Stimulated activated CD4-positive, alpha-beta T cell treated with anti-CD3 and anti-CD28 coated beads, Interleukin-1b, Interleukin-23, amount 100 ng/mL, for 24 hours (primary cell): Measurements from ENCODE around the gene COL23A1.

Source experiments
- DNase-seq, 4 experiments: peaks; one replicate each; pipeline ENCODE4 v3.0.0-alpha.2; 2020; ENCODE audit warnings: low read depth in 4 of 4, low spot score in 1 of 4

Gene COL23A1

GRCh38 chr5:178557416-178557815 lies 32.8 kb downstream of the COL23A1 start:
- DNase-seq = no peak

- no peak for DNase-seq
These were observed 34.4 kb downstream of the COL23A1 start for GRCh38 chr5:178555771-178556211.

- no peak for DNase-seq
These were observed 35.2 kb downstream of the COL23A1 start for GRCh38 chr5:178555005-178555404.

GRCh38 chr5:178554311-178554710 lies 35.9 kb downstream of the COL23A1 start:
- no peak for DNase-seq

- DNase-seq = no peak
These were observed 36.7 kb downstream of the COL23A1 start for GRCh38 chr5:178553517-178553916.

- no peak for DNase-seq
These were observed 38.7 kb downstream of the COL23A1 start for GRCh38 chr5:178551468-178551867.

- no peak for DNase-seq
These were observed 39.1 kb downstream of the COL23A1 start for GRCh38 chr5:178551059-178551458.

DNA sequence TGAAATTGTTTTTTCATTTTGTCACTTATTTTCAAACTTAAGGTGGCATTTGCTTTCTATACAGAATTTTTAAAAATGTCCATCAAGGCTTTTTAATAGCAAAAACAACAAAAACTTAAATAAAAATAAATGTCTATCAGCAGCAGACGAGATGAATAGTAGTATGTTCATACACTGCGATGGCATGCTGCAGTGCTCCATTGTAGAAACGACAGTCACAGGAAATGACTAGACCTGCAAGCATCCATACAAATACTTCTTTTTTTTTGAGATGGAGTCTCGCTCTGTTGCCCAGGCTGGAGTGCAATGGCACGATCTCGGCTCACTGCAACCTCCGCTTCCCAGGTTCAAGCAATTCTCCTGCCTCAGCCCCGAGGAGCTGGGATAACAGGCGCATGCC lies 41.4 kb downstream of the COL23A1 start:
- DNase-seq = no peak

DNA sequence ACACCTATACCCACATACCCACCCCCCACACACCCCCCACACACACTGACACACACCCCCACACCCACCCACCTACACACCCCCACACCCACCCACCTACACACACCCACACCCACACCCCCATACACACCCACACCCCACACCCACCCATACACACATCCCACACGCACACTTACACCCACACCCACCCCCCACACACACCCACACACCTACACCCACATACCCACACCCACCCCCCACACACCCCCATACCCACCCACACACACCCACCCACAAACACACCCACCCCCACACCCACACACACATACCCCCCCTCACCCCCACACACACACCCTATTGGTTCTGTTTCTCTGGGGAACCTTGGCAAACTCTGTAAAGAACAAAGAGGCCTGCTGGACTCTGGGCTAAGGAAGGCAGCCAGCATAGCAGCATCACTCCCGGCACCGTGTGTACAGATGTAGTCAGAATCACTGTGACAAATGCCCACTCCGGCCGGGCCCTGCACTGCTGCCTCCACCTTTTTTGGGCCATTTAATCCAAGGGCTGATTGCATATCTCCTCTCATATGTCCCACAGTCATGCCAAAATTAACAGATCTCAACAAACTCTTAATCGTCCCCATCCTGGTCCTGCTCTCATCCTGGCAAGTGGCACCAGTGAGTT lies 42.3 kb downstream of the COL23A1 start:
- no peak for DNase-seq

DNA sequence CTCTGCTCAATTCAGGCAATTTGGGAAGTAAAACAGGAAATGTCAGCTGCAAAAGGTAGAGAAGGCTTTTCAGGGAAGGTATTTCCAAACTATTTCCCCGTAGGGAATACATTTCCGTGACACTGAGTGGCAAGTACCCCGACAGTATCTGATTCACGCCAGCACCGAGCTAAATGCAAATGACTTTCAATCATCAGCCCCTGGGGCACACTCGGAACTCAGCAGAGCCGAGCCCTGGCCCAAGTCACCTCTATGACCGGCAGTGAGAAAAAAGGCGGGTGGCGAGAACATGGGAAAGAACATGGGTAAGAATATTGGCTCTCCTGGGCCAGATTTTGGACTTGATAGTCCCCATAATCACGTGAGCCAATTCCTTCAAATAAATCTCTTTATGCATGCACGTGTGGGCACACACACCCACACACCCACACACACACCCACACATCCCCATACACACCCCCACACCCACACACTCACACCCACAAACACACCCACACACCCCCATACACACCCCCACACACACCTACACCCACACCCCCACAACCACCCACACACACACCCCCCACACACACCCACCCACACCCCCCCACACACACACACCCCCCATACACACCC lies 43.0 kb downstream of the COL23A1 start:
- no peak for DNase-seq

DNA sequence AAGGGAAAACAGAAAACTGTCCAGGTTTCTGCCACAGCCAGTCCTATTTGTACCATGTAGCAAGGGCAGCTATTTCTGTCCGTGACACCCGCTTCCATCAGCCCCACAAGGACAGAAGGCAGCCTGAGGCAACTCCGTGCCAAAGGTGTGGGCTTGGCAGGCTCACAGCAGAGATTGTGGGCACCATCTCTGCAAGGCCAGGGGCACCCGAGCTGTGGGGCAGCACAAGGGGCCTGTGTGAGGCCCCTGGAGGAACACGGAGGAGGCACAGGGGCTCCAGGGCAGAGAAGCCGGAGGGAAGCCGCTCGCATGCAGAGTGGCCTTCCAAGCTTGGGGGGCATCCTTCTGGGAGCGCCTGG lies 43.5 kb downstream of the COL23A1 start:
- no peak for DNase-seq

GRCh38 chr5:178545941-178546674 lies 44.1 kb downstream of the COL23A1 start:
- DNase-seq = no peak

DNA sequence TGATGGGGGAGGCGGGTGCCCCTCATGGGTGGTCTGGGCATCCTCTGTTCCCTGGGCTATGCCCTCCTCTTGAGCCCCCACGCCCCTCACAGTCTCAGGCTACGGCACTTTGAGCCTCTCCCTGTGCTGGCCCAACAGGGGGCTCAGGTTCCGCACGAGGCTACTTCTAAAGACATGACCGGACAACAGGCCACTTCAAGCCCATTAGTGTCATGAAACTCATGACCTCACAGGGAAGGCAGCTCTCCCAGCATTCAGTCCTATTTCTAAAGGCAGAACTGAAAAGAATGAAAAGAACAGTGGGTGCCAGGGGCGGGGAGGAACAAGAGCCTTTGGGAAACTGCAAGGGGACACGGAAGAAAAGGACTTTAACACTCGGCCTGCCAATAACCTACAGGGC lies 45.0 kb downstream of the COL23A1 start:
- no peak for DNase-seq

DNA sequence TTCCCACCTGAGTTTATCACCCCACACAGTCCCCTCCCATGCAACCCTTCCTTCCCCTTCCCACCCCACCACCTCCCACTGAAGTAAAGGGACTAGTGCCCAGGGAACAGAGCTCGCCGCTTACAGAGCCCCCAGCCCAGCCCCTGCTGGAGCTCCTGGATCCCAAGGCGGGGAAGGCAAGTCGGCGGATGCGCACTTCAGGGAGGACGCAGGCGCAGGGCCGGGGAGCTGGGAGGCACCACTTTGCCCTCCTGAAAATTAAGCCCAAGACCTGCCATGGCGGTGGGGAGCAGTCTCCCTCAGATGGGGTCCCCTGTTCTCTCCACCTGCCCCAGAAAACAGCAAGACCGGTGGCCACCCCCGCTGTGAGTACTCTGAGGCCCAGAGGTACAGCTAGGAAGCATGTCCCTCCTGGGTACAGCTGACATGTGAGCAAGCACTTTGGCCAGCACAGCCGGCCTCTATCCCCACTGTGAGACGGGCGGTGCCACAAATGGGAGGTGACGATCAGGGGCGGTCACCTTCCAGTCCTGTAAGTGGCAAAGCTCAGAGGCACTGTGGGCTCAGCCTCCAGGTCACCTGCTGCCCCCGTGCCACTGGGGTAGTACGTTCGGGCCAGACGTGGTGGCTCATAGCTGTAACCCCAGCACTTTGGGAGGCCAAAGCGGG lies 45.9 kb downstream of the COL23A1 start:
- DNase-seq = no peak

DNA sequence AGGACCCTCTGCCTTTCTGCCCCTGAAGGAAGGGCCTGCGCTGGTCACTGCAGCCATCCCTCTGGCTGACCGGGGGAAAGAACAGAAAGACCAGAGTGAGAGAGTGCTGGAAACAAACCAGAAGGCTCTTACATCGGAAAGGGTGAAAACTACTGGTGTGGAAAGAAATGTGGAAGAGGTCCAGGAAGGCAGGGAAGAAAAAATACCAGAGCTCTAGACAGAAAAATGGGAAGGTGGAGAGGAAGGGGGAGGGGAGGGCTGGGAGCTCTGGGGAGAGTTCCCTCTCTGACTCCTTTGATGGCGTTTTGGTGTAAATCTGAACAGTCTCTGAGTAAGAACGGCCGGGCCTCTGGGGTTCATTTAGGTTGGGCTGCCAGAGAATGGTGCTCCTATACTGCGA lies 47.7 kb downstream of the COL23A1 start:
- DNase-seq = no peak

GRCh38 chr5:178540526-178540925 lies 49.7 kb downstream of the COL23A1 start:
- DNase-seq = no peak

DNA sequence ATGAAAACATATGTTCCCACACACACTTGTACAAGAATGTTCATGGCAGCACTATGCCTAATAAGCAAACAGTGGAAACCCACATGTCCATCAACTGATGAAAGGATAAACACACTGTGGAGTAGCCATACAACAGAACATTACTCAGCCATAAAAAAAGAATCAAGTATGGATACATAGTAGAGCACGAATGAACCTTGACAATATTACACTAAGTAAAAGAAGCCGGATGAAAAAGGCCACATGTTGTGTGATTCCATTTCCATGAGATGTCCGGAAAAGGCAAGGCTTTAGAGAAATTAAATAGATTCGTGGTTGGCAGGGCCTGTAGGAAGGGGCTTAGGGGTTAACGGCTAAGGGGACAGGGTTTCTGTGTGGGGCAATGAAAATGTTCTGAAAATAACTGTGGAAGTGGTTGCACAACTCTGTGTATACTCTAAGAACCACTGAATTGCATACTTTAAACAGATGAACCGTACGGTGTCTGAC lies 51.4 kb downstream of the COL23A1 start:
- no peak for DNase-seq

DNA sequence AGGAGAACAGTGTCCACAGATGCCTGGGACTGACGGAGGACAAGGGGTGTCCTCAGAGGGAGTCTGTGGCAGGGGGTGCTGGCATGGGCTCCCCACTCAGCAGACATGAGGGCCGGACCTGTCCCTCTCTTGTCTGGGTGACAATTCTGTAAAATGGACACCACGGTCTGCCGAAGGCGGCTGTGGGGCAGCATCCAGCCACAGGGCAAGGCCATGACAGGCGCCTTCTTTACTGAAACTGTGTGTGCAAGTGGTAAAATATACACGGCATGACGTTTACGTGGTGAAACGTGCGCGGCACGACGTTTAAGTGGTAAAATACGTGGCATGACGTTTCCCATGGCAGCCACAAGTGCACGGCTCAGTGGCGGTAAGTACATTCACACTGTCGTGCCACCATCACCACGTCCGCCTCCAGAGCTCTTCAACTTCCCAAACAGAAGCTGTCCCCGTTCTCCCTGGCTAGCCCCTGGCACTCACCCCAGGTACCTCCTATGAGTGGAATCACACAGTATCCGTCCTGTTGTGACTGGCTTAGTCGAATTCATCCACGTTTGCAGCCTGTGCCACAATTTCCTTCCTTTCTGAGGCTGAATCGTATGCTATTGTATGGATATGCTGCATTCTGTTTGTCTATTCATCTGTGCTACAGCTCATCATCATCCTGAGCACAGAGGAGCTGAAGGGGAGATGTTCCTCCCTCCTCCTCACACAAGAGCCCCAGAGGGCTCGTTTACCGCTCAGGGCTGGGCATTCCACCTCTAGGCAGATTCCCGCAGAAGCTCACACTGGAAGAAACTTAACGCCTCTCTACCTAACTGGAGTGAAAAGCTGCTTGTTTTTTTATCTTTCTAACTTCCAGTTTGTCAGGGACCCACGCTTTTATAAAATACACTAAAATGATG lies 52.5 kb downstream of the COL23A1 start:
- DNase-seq = no peak

- DNase-seq = no peak
These were observed 53.4 kb downstream of the COL23A1 start for GRCh38 chr5:178536541-178537466.
